HepG2 (cell line): ENCODE measurements around the gene TIFAB.

ENCODE experiments used
- DPF2 ChIP-seq: sonication (generic); formaldehyde crosslinking; IDR thresholded peaks from 2 replicates; pipeline ENCODE4 v1.4.0; 2020; ENCODE audit warnings: mild to moderate bottlenecking, low read depth, missing genetic modification reagents, borderline replicate concordance
- NFYB ChIP-seq: sonication (generic); formaldehyde crosslinking; IDR thresholded peaks from 2 replicates; pipeline ENCODE4 v1.4.0; 2020; ENCODE audit warnings: missing genetic modification reagents
- STAT5B ChIP-seq: sonication (generic); formaldehyde crosslinking; IDR thresholded peaks from 2 replicates; pipeline ENCODE4 v1.4.0; 2020; ENCODE audit warnings: missing genetic modification reagents
- ZBTB7B ChIP-seq: sonication (generic); formaldehyde crosslinking; IDR thresholded peaks from 2 replicates; pipeline ENCODE4 v1.4.0; 2020; ENCODE audit warnings: missing genetic modification reagents
- ZNF121 ChIP-seq: sonication (generic); formaldehyde crosslinking; IDR thresholded peaks from 2 replicates; pipeline ENCODE4 v1.5.0; 2020; ENCODE audit warnings: mild to moderate bottlenecking, missing genetic modification reagents
- TF ChIP-seq, protein P1 (sequence below): sonication (generic); formaldehyde crosslinking; IDR thresholded peaks from 2 replicates; pipeline ENCODE4 v1.5.0; 2020; ENCODE audit warnings: mild to moderate bottlenecking, missing genetic modification reagents, borderline replicate concordance
- TF ChIP-seq, protein P2 (sequence below): IDR thresholded peaks from 2 replicates; pipeline ENCODE4 v1.6.1; 2012; ENCODE audit warnings: inconsistent platforms
- TF ChIP-seq, protein P3 (sequence below): sonication (generic); formaldehyde crosslinking; IDR thresholded peaks from 2 replicates; pipeline ENCODE4 v1.5.0; 2020; ENCODE audit warnings: mild to moderate bottlenecking, missing genetic modification reagents, moderate library complexity
- TF ChIP-seq, protein P4 (sequence below): sonication (generic); formaldehyde crosslinking; IDR thresholded peaks from 2 replicates; pipeline ENCODE4 v1.4.0; 2020; ENCODE audit warnings: missing genetic modification reagents
- TF ChIP-seq, protein P5 (sequence below): IDR thresholded peaks from 2 replicates; pipeline ENCODE4 v1.6.1; 2016; ENCODE audit warnings: low read depth, borderline replicate concordance

DNA sequence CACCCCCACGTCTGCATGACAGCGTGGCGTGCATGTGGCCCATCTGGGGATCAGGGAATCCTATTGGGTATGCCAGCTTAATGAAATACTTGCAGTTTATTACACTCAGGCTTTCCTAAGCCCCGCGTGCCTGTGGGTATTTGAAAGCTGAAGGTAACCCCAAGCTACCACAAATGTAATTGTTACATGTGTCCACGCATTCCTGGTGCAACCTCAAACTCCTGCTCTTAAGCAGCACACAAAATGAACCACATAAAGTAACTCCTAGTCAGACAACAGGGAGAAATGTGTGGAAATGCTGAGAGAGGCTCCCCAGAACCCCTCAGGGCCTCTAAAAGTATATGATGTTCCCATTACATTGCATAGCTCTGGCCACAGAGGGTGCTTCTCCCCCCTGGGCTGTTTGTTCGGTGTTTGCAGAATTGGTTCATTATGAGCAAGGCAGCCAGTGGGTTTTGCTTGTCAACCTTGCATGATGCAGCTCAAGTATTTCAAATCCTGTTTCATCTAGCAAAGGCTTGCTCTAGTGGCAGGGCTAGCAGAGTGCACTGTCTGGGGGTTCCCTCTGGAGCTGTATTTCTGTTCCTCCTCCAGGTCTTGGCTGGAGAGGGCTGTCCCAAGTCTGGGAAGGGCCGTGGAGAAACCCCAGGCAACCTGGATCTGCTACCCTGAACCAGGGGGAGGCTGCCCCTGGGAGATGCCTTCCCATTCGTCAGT is 3.2 kb downstream of the TIFAB start:
- TF ChIP-seq, protein P1, sequence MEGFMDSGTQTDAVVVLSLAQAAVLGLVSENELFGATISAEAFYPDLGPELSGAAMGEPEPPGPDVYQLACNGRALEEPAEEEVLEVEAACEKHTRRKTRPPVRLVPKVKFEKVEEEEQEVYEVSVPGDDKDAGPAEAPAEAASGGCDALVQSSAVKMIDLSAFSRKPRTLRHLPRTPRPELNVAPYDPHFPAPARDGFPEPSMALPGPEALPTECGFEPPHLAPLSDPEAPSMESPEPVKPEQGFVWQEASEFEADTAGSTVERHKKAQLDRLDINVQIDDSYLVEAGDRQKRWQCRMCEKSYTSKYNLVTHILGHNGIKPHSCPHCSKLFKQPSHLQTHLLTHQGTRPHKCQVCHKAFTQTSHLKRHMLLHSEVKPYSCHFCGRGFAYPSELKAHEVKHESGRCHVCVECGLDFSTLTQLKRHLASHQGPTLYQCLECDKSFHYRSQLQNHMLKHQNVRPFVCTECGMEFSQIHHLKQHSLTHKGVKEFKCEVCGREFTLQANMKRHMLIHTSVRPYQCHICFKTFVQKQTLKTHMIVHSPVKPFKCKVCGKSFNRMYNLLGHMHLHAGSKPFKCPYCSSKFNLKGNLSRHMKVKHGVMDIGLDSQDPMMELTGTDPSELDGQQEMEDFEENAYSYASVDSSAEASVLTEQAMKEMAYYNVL (CRISPR knock-in tag): no peak
- TF ChIP-seq ZBTB7B (CRISPR knock-in tag) (no peak), ZNF121 (CRISPR knock-in tag) (no peak), NFYB (CRISPR knock-in tag) (no peak), STAT5B (CRISPR knock-in tag) (no peak), DPF2 (CRISPR knock-in tag) (no peak)
- TF ChIP-seq, protein P2, sequence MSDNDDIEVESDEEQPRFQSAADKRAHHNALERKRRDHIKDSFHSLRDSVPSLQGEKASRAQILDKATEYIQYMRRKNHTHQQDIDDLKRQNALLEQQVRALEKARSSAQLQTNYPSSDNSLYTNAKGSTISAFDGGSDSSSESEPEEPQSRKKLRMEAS: no peak
- TF ChIP-seq, protein P3, sequence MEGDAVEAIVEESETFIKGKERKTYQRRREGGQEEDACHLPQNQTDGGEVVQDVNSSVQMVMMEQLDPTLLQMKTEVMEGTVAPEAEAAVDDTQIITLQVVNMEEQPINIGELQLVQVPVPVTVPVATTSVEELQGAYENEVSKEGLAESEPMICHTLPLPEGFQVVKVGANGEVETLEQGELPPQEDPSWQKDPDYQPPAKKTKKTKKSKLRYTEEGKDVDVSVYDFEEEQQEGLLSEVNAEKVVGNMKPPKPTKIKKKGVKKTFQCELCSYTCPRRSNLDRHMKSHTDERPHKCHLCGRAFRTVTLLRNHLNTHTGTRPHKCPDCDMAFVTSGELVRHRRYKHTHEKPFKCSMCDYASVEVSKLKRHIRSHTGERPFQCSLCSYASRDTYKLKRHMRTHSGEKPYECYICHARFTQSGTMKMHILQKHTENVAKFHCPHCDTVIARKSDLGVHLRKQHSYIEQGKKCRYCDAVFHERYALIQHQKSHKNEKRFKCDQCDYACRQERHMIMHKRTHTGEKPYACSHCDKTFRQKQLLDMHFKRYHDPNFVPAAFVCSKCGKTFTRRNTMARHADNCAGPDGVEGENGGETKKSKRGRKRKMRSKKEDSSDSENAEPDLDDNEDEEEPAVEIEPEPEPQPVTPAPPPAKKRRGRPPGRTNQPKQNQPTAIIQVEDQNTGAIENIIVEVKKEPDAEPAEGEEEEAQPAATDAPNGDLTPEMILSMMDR (CRISPR knock-in tag): no peak
- TF ChIP-seq, protein P4, sequence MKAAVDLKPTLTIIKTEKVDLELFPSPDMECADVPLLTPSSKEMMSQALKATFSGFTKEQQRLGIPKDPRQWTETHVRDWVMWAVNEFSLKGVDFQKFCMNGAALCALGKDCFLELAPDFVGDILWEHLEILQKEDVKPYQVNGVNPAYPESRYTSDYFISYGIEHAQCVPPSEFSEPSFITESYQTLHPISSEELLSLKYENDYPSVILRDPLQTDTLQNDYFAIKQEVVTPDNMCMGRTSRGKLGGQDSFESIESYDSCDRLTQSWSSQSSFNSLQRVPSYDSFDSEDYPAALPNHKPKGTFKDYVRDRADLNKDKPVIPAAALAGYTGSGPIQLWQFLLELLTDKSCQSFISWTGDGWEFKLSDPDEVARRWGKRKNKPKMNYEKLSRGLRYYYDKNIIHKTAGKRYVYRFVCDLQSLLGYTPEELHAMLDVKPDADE (CRISPR knock-in tag): no peak
- TF ChIP-seq, protein P5, sequence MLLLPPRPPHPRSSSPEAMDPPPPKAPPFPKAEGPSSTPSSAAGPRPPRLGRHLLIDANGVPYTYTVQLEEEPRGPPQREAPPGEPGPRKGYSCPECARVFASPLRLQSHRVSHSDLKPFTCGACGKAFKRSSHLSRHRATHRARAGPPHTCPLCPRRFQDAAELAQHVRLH (CRISPR knock-in tag): no peak
